Right atrium auricular region (tissue), 2 donors: Measurements from ENCODE around the gene C17orf114.
A peak's percentile ranks its signal among the peaks of the same experiment; 100 is the strongest.

Experiments
- DNase-seq: peaks from one replicate; pipeline ENCODE4 v3.0.0-alpha.2; 2019; ENCODE audit warnings: low spot score
- H3K27ac ChIP-seq, 2 donors: fragments of 200-600 bp; sonication (generic); 1 replicate in 1 of 2; 2 replicates in 1 of 2; pipeline ENCODE4 v1.5.1; 2016 to 2019
- H3K27me3 ChIP-seq, 2 donors: fragments of 200-600 bp; sonication (generic); one replicate each; pipeline versions ENCODE4 v1.5.1 to v1.6.0; 2017 to 2019
- H3K36me3 ChIP-seq: fragments of 200-600 bp; sonication (generic); one replicate; pipeline ENCODE4 v1.5.1; 2016
- H3K4me1 ChIP-seq, 2 donors: fragments of 200-600 bp; sonication (generic); one replicate each; pipeline versions ENCODE4 v1.5.1 to v1.6.0; 2017 to 2019
- H3K4me3 ChIP-seq, 2 donors: fragments of 200-600 bp; sonication (generic); 1 replicate in 1 of 2; 2 replicates in 1 of 2; pipeline ENCODE4 v1.5.1; 2017 to 2019; ENCODE audit warnings: mild to moderate bottlenecking in 1 of 2, moderate library complexity in 1 of 2
- H3K9me3 ChIP-seq, 2 donors: fragments of 200-600 bp; sonication (generic); one replicate each; pipeline ENCODE4 v1.5.1; 2019
- CTCF ChIP-seq, 2 donors: fragments of 200-600 bp; sonication (generic); IDR thresholded peaks; one replicate each; pipeline ENCODE4 v1.5.1; 2019; ENCODE audit warnings: antibody characterized with exemption in 2 of 2

C17orf114 gene

GRCh38 chr17:4800462-4801196 is 1.5 kb downstream of the C17orf114 start:
- Histone ChIP-seq H3K27me3 (no peaks in the 10 kb centered on the region), H3K4me3 (no peak overlapping the region), H3K27ac (no peak overlapping the region), H3K36me3 (peaks cover 12% of the 10 kb centered on the region), H3K9me3 (no peaks in the 10 kb centered on the region), H3K4me1 (peaks cover 0 to 10% of the 10 kb centered on the region in 2 donors)
- no peak for DNase-seq
- TF ChIP-seq CTCF (IDR thresholded peaks at IDR 0.05) = no peak

GRCh38 chr17:4796552-4796920 is 5.6 kb downstream of the C17orf114 start:
- no peaks in the 10 kb centered on the region for H3K27me3 ChIP-seq
- H3K4me3 ChIP-seq = peak overlapping the region; percentile 70 to 79
- no peaks in the 10 kb centered on the region for H3K9me3 ChIP-seq
- H3K27ac ChIP-seq = peak overlapping the region; percentile 79 to 87
- H3K36me3 ChIP-seq = peaks cover 12% of the 10 kb centered on the region
- peaks cover 0 to 10% of the 10 kb centered on the region in 2 donors for H3K4me1 ChIP-seq
- DNase-seq = no peak
- TF ChIP-seq CTCF (IDR thresholded peaks at IDR 0.05) = no peak

- peaks cover 12% of the 10 kb centered on the region for H3K36me3 ChIP-seq
- no peak for DNase-seq
- no peak for TF ChIP-seq CTCF (IDR thresholded peaks at IDR 0.05)
- H3K4me1 ChIP-seq = peaks cover 0 to 14% of the 10 kb centered on the region in 2 donors
- H3K9me3 ChIP-seq = no peaks in the 10 kb centered on the region
- H3K27me3 ChIP-seq = no peaks in the 10 kb centered on the region
- no peak overlapping the region for H3K27ac ChIP-seq
- H3K4me3 ChIP-seq = no peak overlapping the region
These were observed 7.0 kb downstream of the C17orf114 start for GRCh38 chr17:4795168-4795567.

- DNase-seq = no peak
- no peaks in the 10 kb centered on the region for H3K36me3 ChIP-seq
- no peaks in the 10 kb centered on the region for H3K9me3 ChIP-seq
- H3K4me3 ChIP-seq = peak overlapping the region; percentile 60 to 64
- H3K27ac ChIP-seq = peak overlapping the region; percentile 90 to 95
- TF ChIP-seq CTCF (IDR thresholded peaks at IDR 0.05) = no peak
- no peaks in the 10 kb centered on the region for H3K27me3 ChIP-seq
- H3K4me1 ChIP-seq = peaks cover 0 to 36% of the 10 kb centered on the region in 2 donors
These were observed 11.4 kb downstream of the C17orf114 start for GRCh38 chr17:4790705-4791088.

GRCh38 chr17:4789951-4790704 is 12.0 kb downstream of the C17orf114 start:
- peaks cover 0 to 42% of the 10 kb centered on the region in 2 donors for H3K4me1 ChIP-seq
- peak; percentile 43 to 90 for TF ChIP-seq CTCF (IDR thresholded peaks at IDR 0.05)

More at GRCh38 chr17:4789951-4790704, 12.0 kb downstream of the C17orf114 start:
- H3K4me3 ChIP-seq = peak overlapping the region; percentile 60 to 64
- H3K36me3 ChIP-seq = no peaks in the 10 kb centered on the region
- peak overlapping the region; percentile 90 to 95 for H3K27ac ChIP-seq
- DNase-seq = peak; percentile 91
- no peaks in the 10 kb centered on the region for H3K9me3 ChIP-seq
- no peaks in the 10 kb centered on the region for H3K27me3 ChIP-seq
